Mononuclear cell (primary cell): ENCODE data around the gene SYNGR3. TPM values are rescaled to one million over a fixed set of nuclear protein-coding genes. Genes with fewer than 3 reads are reported as not detected.
"Not testable (repeated sequence)": the region's sequence is repeated elsewhere in the genome, so short reads cannot be mapped to it uniquely, and the experiment has no call there.

Experiments used
- H3K27me3 ChIP-seq: 2 replicates; pipeline ENCODE4 v1.6.0; 2011; ENCODE audit warnings: low read length, control low read depth; ENCODE audit not compliant: insufficient read depth
- H3K4me1 ChIP-seq: 2 replicates; pipeline ENCODE4 v1.5.1; 2011; ENCODE audit warnings: mild to moderate bottlenecking, low read length, control low read depth; ENCODE audit not compliant: insufficient read depth
- H3K4me3 ChIP-seq: 2 replicates; pipeline ENCODE4 v1.5.1; 2011; ENCODE audit warnings: mild to moderate bottlenecking, low read length, moderate library complexity
- H3K9me3 ChIP-seq: 2 replicates; pipeline ENCODE4 v1.5.1; 2011; ENCODE audit warnings: low read depth, mild to moderate bottlenecking, control low read depth, low read length
- total RNA-seq: library from RNA; depleted of rRNA; stranded (reverse); fragments of >200 nt; gene quantifications from one replicate; pipeline ENCODE4 v1.2.3, GENCODE V29; 2012

The SYNGR3 gene
- total RNA-seq, 1 donor = 2.9 TPM

DNA sequence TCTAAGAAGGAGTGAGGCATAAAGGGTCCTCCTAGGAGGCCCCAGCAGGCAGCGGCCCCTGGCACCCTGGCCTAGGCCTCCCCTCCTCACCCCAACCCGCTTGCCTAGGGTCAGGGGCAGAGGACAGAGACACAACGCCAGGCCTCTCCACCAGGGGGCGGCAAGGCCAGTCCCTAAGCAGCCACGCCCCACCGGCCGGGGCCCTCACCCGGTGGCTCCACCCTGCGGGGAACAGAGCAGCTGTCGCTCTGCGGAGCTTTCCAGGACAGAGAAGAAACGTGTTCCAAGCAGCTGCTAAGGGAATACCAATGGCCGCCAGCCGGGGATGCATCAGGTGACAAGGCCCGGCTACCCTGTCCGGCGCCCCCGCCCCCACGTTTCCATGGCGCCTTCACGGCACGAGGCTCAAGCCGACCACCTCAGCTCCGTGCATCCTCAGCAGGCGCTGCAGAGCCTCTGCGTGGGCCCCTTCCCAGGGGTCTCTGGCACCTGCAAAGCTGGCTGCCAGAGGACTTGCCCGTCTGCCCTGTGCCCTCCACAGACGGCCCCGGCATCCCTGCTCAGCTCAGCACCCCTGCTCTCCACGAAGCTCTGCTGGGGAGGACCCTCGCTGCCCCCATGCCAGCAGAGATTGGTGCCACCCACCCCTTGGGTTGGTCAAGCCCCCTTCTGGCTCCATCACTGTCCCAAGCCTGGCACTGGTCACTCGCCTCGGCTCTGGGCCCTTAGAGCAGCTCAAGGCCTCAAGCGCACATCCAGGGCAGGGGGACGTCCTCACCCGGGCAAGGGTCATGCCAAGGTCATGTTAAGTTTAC lies 14.3 kb downstream of the SYNGR3 start:
- no peaks in the 10 kb centered on the region for H3K27me3 ChIP-seq
- H3K4me3 ChIP-seq = no peak overlapping the region
- H3K4me1 ChIP-seq = peaks cover 47% of the 10 kb centered on the region
- H3K9me3 ChIP-seq = no peaks in the 10 kb centered on the region

DNA sequence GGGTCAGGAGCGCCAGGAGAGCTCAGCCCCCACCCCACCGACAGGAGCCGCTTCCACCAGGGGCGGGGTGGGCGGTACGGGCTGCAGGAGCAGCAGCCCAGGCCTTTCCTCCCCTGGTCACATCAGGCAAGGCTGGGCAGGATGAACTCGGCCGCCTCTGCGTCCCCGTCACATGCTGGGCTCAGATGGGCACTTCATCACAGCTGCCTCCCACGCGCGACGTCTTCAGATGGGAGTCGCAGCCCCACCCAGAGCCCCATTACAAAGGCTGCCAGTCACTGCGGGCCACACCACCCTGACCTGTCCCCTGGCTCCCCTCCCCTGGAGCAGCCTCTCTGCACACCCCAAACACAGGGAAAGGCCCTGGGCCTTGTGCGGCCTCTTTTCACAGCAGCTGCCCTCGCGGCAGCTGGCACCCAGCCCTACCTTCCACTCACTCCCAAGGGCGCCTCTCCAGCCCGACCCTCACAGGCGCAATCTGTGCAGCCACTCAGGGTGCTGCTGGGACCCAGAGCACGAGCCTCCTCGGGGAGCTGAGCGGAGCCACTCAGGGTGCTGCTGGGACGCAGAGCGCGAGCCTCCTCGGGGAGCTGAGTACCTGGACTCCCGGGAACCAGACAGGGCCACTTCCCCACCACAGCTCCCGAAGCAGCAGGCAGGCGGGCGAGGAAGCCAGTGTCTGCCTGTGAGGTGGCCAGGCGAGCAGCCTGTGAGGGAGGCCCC lies 15.2 kb downstream of the SYNGR3 start:
- no peak overlapping the region for H3K4me3 ChIP-seq
- H3K27me3 ChIP-seq = no peaks in the 10 kb centered on the region
- H3K9me3 ChIP-seq = no peaks in the 10 kb centered on the region
- peaks cover 50% of the 10 kb centered on the region for H3K4me1 ChIP-seq

DNA sequence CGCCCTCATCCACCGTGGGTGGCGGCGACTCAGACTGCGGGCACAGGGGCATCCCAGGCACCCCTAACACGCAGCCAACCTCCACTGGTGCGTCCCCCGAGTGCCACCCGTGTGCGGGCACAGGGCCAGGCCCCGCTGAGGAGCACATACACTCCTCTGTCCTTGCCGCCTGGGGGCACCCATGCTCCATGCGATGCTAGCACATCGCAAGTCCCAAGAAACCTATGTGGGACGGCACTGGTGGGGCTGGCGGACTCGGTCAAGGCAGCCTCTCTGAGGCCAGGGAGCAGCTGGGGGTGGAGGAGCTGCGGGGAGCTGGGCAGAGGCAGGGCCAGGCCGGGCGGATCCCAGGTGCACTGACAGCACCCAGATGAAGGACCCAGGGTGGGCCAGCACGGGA lies 15.9 kb downstream of the SYNGR3 start:
- Histone ChIP-seq H3K9me3 (no peaks in the 10 kb centered on the region), H3K27me3 (no peaks in the 10 kb centered on the region), H3K4me1 (peaks cover 56% of the 10 kb centered on the region), H3K4me3 (no peak overlapping the region)

DNA sequence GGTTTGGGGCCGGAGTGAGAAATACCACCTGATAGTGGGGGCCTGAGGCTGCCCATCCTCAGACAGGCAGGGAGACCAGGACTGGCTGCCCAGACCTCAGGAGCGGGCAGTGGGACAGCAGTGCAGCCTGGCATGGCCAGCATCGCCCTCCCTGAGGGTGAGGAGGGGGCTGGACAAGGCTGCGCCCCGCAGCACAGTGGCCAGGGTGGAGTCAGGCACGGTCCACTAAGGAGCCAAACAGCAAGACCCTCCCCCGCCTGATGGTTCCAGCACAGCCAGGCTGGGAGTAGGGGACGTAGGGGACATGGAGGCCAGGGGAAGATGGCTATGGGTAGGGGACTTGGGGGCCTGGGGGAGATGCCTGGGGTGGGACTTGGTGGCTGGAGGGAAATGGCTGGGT lies 16.5 kb downstream of the SYNGR3 start:
- H3K4me1 ChIP-seq = peaks cover 58% of the 10 kb centered on the region
- H3K27me3 ChIP-seq = no peaks in the 10 kb centered on the region
- H3K9me3 ChIP-seq = no peaks in the 10 kb centered on the region
- no peak overlapping the region for H3K4me3 ChIP-seq

DNA sequence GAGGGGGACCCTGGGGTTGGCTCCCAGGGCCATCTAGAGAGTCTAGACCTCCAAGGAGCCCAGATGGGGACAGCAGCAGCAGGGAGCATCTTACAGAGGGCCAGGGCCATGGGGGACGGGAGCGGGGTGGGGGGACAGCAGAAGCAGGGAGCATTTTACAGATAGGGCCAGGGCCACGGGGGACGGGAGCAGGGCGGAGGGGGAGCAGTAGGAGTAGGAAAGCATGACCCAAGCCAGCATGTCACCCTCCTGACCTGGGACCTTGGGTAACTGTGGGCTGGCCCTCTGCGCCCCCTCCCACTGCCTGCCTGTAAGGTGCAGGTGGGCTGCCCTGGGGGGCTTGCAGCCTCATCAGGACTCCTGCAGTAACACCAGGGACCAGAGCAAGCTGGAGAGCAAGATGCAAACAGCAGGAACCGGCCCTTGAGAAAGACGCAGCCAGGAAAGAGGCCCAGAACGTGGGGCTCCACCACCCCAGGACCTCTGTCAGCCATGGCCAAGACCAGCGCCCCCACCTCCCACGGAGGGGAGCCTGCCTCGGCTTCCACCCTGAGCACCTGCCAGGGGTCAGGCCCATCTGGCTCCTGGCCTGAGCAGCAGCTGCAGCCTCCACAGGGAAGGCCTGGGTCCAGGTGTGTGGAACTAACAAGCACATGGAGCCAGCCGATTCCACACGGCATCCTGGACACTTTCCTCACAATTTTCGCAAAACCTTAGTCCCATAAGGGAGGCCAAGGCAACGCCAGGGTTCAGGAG lies 17.5 kb downstream of the SYNGR3 start:
- Histone ChIP-seq H3K4me1 (peaks cover 58% of the 10 kb centered on the region), H3K4me3 (no peak overlapping the region)

DNA sequence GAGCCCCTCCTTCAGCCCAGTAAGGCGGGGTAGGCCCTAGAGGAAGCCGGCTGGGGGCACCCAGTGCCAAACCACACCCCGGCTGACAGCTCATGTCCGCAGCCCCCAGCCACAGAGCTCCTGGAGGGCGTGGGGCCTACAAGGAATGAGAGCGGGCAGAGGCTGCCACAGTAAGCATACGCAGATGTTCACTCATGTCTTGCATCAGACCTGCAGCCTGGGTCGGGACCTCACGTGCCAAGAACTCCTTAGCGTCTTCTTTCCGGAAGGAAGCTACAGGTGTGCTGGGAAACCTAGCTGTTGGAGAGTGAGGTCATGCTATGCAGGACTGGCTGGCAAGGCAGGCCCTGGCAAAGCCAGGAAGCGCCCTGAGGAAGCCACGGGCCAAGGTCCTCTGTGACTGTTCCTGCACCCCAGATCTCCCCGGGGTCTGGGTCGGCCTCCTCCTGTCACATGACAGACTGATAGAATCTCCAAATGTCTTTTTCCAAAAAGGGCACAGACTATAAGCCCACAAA lies 18.3 kb downstream of the SYNGR3 start:
- H3K4me3 ChIP-seq = no peak overlapping the region

More for the DNA sequence above, 17.5 kb downstream of the SYNGR3 start:
- Histone ChIP-seq H3K27me3 (no peaks in the 10 kb centered on the region), H3K9me3 (no peaks in the 10 kb centered on the region)

DNA sequence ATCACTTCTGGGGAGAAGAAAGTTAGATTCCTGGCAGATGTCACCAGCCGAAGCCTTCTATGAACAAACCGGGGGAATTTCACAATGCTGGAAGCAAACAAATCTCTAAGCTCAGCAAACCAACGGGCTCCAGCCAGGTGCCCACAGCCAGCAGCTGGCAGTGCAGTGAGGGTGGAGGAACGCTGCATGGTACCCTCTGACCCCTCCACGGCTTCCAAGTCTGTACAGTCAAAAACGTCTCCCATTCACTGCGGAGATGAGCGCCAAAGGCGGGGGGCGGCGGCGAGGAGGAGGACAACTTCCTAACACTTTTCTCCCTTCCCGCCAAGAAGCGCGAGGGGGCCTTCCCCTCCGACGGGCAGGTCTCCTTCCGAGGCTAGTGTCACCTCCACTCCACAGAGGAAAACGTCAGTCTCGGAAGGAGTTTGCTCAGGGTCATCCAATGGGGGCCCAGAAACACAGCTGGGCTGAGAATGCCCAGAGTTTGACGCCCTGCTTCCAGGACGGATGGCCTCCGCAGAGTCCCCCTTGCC lies 18.9 kb downstream of the SYNGR3 start:
- Histone ChIP-seq H3K27me3 (no peaks in the 10 kb centered on the region), H3K4me1 (peaks cover 58% of the 10 kb centered on the region), H3K4me3 (peak overlapping the region; percentile 68), H3K9me3 (no peaks in the 10 kb centered on the region)

More for the DNA sequence above, 18.3 kb downstream of the SYNGR3 start:
- Histone ChIP-seq H3K9me3 (no peaks in the 10 kb centered on the region), H3K4me1 (peaks cover 58% of the 10 kb centered on the region), H3K27me3 (no peaks in the 10 kb centered on the region)

DNA sequence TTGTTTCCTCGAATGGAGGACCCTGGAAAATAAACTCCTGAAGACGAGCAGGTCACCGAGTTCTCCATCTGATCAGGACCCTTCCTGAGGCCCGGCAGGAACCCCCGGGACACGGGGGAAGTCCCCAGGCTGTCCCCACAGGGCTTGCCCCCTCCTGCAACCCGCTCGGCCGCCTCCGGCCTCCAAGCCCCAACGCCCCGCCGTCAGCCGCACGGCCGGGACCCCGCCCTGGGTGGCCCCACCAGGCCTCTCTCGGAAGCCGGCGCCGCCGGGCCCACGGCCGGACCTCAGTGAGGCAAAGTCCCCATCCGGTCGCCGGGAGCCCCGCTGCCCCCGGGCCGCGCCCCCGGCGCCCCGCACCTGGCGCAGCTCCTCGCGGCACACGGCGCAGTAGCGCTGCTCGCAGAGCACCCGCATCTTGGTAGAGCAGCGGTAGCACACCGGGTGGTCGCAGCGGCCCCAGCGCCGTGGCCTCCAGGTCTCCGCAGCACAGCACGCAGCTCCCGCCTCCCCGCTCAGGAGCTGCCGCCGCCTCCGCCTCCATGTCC lies 19.5 kb downstream of the SYNGR3 start:
- Histone ChIP-seq H3K4me3 (peak overlapping the region; percentile 68), H3K4me1 (peaks cover 53% of the 10 kb centered on the region)

DNA sequence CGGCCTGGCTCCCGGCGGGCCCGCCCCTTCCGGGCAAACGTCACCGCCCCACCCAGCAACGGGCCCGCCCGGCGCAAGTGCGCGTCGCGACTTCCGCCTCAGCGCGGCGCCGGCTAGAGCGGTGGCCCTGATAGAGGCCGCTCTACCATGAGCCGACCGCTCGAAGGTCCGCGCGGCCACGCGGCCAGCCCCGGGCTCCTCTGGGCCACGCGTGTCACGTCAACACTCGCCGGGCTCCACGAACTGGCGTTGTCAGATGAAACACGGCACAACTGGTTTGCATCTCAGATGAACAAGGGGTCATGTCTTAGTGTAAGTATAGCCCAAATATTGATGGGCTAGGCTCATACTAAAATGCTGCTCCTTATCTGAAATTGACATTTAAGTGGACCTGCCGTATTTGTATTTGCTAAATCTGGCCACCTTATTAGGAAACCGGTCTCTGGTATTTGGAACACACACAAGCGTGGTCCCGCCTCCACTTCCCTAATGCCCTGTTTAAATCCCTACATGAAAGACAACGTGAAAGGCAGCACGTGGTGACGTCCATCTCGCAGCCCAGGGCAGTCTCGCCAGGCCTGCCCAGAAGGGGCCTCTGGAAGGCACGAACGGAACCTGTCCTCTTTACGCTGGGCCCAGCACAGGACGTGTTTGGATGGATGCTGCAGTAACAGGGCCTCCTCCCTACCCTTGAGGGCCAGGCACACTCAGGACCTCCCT lies 20.2 kb downstream of the SYNGR3 start, which contains the start of gene ZNF598:
Gene ZNF598 (minus strand): TSS at position 31 of the 720 bp plus-strand sequence.
- H3K4me1 ChIP-seq = peaks cover 52% of the 10 kb centered on the region
- H3K9me3 ChIP-seq = no peaks in the 10 kb centered on the region
- peak within 1 kb of the TSS; percentile 68 for H3K4me3 ChIP-seq
- no peaks in the 10 kb centered on the region for H3K27me3 ChIP-seq

More for the DNA sequence above, 19.5 kb downstream of the SYNGR3 start:
- Histone ChIP-seq H3K27me3 (no peaks in the 10 kb centered on the region), H3K9me3 (no peaks in the 10 kb centered on the region)

DNA sequence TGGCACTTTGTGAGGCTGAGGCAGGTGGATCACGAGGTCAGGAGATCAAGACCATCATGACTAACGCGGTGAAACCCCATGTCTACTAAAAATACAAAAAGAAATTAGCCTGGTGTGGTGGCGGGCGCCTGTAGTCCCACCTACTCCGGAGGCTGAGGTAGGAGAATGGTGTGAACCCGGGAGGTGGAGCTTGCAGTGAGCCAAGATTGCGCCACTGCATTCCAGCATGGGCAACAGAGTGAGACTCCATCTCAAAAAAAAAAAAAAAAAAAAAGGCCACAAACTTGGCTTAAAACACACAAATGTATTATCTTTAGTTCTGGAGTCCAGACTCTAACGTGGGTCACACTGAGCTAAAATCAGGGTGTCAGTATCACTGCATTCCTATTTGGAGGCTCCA lies 22.0 kb downstream of the SYNGR3 start:
- H3K4me3 ChIP-seq, H3K27me3 ChIP-seq, H3K9me3 ChIP-seq: not testable (repeated sequence)
- peaks cover 46% of the 10 kb centered on the region for H3K4me1 ChIP-seq

DNA sequence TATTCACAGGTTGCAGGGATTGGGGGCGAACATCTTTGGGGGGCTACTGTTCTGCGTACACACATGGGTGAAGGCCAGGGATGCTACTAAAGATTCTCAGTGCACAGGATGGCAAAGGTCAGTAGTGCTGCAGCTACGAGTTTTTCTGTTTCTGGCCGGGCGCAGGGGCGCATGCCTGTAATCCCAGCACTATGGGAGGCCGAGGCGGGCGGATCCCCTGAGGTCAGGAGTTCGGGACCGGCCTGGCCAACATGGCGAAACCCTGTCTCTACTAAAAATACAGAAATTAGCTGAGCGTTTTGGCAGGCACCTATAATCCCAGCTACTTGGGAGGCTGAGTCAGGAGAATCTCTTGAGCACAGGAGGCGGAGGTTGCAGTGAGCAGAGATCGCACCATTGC lies 23.8 kb downstream of the SYNGR3 start:
- Histone ChIP-seq H3K9me3 (no peaks in the 10 kb centered on the region), H3K27me3 (no peaks in the 10 kb centered on the region), H3K4me1 (peaks cover 28% of the 10 kb centered on the region), H3K4me3 (no peak overlapping the region)

DNA sequence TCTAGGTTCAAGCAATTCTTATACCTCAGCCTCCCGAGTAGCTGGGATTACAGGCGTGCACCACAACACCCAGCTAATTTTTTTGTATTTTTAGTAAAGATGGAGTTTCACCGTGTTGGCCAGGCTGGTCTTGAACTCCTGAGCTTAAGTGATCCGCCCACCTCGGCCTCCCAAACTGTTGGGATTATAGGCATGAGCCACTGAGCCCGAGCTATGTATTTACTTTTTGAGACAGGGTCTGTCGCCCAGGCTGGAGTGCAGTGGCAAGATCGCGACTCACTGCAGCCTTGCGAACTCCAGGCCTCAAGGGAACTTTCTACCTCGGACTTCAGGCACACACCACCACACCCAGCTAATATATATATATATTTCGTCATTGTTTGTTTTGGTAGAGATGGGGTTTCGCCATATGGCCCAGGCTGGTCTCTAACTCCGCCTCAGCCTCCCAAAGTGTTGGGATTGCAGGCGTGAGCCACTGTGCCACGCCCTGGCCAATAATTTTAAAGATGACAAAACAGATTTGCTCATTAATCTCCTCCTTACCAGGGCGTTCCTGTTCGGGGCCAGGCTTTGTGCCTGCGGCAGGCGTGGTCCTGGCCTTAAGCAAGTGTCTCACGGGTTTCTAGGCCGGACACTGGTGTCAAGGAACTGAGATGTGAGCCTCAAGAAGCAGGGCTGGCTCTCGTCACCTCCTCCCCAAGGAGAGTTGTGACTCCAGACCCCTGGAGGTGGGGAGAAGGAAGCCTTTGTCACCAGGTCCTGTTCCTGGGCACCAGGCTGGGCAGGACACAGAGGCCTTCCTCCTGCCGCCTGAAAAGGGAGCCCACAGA lies 25.6 kb downstream of the SYNGR3 start:
- peaks cover 21% of the 10 kb centered on the region for H3K4me1 ChIP-seq
- H3K9me3 ChIP-seq = no peaks in the 10 kb centered on the region
- peaks cover 13% of the 10 kb centered on the region for H3K27me3 ChIP-seq
- H3K4me3 ChIP-seq = no peak overlapping the region

DNA sequence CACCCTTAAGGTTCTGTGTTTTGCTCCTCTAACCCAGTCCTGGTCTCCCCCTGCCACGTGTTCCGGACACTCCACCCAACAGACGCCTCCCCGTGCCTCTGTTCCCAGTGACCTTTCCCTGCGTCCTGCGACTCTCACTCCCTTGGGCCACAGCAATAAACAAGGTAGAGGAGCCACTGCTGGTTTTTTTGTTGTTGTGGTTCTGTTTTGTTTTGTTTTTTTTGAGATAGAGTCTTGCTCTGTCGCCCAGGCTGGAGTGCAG lies 26.1 kb downstream of the SYNGR3 start:
- Histone ChIP-seq H3K27me3 (peaks cover 17% of the 10 kb centered on the region), H3K4me1 (peaks cover 21% of the 10 kb centered on the region), H3K9me3 (no peaks in the 10 kb centered on the region), H3K4me3 (no peak overlapping the region)
